ENCODE data around the gene RPS17. TPM values are rescaled to one million over a fixed set of nuclear protein-coding genes. Genes with fewer than 3 reads are reported as not detected.

RPS17 gene
- total RNA-seq, 1 donor from 2014 or later = 3,589 TPM

DNA sequence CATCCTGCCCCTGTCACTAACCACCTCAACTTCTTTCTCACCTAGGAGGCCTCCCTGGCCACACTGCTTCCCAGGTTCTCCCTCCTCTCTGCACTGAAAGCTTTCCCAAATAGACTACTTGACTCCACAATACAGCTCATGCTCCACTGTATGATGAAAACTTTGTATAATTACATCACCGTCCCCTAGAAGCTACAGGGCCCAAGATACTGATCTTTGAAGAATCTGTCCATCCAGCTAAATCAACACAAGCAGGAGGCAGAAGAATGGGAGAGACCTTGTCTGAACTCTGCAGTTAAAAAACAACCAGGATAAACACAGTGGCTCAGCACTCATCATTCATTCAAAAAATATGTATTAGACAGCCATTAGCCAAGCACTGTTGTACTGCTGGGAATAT is 26.4 kb upstream of the RPS17 start:
- Mint-ChIP-seq H3K9me3 (no peaks in the 10 kb centered on the region), H3K27me3 (ENCODE audit: insufficient read depth, low read depth) (peaks cover 4% of the 10 kb centered on the region), H3K27ac (no peak overlapping the region), H3K4me3 (no peak overlapping the region), H3K36me3 (no peaks in the 10 kb centered on the region), H3K4me1 (peaks cover 13% of the 10 kb centered on the region)
- H3K27me3 ChIP-seq = no peaks in the 10 kb centered on the region
- no peak overlapping the region for H3K27ac ChIP-seq
- H3K9ac ChIP-seq = no peak overlapping the region
- TF ChIP-seq, protein P1, sequence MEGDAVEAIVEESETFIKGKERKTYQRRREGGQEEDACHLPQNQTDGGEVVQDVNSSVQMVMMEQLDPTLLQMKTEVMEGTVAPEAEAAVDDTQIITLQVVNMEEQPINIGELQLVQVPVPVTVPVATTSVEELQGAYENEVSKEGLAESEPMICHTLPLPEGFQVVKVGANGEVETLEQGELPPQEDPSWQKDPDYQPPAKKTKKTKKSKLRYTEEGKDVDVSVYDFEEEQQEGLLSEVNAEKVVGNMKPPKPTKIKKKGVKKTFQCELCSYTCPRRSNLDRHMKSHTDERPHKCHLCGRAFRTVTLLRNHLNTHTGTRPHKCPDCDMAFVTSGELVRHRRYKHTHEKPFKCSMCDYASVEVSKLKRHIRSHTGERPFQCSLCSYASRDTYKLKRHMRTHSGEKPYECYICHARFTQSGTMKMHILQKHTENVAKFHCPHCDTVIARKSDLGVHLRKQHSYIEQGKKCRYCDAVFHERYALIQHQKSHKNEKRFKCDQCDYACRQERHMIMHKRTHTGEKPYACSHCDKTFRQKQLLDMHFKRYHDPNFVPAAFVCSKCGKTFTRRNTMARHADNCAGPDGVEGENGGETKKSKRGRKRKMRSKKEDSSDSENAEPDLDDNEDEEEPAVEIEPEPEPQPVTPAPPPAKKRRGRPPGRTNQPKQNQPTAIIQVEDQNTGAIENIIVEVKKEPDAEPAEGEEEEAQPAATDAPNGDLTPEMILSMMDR (IDR thresholded peaks at IDR 0.05) = no peak
- no peak for TF ChIP-seq EZH2phosphoT487 (IDR thresholded peaks at IDR 0.05)
- no peak for TF ChIP-seq EZH2 (IDR thresholded peaks at IDR 0.05)
- peaks cover 1% of the 10 kb centered on the region for H3F3A ChIP-seq (ENCODE audit: low read depth)
- H3K36me3 ChIP-seq = no peaks in the 10 kb centered on the region
- H2AFZ ChIP-seq (replicated peaks) = no peak overlapping the region
- H3K9me3 ChIP-seq (ENCODE audit: low read depth) = no peaks in the 10 kb centered on the region
- no peaks in the 10 kb centered on the region for H3K79me2 ChIP-seq (ENCODE audit: low read depth)
- no peak overlapping the region for H3K4me2 ChIP-seq
- no peaks in the 10 kb centered on the region for H4K20me1 ChIP-seq (ENCODE audit: low read depth)
- peaks cover 20% of the 10 kb centered on the region for H3K4me1 ChIP-seq
- H3K4me3 ChIP-seq = no peak overlapping the region
- no peak for DNase-seq (ENCODE audit: low spot score)

DNA sequence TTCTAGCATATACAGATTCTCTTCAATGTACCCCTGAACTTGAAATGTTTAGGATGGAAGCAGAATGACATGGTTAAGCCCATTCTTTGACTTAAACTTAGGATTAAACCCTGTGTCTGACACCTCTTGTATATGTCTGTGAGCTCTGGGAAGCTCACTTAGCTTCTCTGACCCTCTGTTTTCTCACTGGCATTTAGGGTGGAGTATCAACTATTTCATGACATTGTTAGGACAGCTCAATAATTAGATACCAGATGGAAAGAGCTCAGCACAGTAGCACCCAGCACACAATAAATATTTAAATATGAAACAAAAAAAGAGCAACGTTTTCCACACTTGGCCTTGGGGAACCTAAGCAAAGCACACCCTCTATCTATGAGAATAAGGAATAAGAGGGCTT is 18.2 kb upstream of the RPS17 start:
- TF ChIP-seq, protein P1 (IDR thresholded peaks at IDR 0.05) = no peak
- TF ChIP-seq EZH2phosphoT487 (IDR thresholded peaks at IDR 0.05) = no peak
- no peak for TF ChIP-seq EZH2 (IDR thresholded peaks at IDR 0.05)
- Mint-ChIP-seq H3K27me3 (ENCODE audit: insufficient read depth, low read depth) (peaks cover 7% of the 10 kb centered on the region), H3K4me3 (no peak overlapping the region), H3K27ac (no peak overlapping the region), H3K36me3 (no peaks in the 10 kb centered on the region), H3K4me1 (peaks cover 2% of the 10 kb centered on the region), H3K9me3 (no peaks in the 10 kb centered on the region)
- Histone ChIP-seq H4K20me1 (ENCODE audit: low read depth) (no peaks in the 10 kb centered on the region), H3K9me3 (ENCODE audit: low read depth) (no peaks in the 10 kb centered on the region), H2AFZ (replicated peaks) (no peak overlapping the region), H3K4me1 (peaks cover 12% of the 10 kb centered on the region), H3K36me3 (no peaks in the 10 kb centered on the region), H3K4me3 (no peak overlapping the region), H3K27ac (no peak overlapping the region), H3F3A (ENCODE audit: low read depth) (peaks cover 6% of the 10 kb centered on the region), H3K79me2 (ENCODE audit: low read depth) (no peaks in the 10 kb centered on the region), H3K27me3 (no peaks in the 10 kb centered on the region), H3K4me2 (no peak overlapping the region), H3K9ac (no peak overlapping the region)
- DNase-seq (ENCODE audit: low spot score) = no peak

DNA sequence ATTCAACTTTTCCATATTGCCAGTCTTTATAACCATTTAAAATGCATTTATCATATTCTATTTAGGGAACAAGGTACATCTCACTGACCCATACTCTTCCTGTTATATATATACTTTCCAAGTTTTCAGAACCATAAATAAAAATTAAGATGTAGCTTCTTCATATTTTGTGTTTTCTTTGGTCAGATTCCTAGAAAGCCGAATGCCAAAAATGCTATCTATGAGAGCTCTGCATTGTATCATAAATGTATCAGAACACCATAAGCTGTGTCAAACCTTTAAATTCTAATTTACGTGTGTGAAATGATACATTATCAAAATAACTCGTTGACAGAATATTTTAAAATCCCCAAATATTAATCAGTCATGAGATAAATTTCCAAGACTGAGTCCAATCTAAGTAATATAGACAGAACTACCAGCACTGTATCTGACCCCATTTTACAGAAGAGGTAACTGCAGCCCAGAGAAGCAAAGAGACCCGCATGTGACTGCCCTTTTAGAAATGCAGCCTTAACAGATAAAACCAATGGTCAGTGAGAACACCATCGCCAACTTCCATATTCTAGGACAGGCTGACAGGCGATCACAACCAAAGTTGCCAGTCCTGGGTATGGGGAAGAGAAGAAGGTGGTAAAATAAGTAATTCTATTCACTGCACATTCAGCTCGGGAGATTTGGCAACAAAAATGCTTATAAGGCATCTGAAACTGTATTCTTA is 16.2 kb upstream of the RPS17 start:
- no peak overlapping the region for H3K27ac Mint-ChIP-seq
- no peaks in the 10 kb centered on the region for H3K36me3 ChIP-seq
- no peaks in the 10 kb centered on the region for H4K20me1 ChIP-seq (ENCODE audit: low read depth)
- peaks cover 3% of the 10 kb centered on the region for H3K4me1 ChIP-seq
- H3K4me2 ChIP-seq = no peak overlapping the region
- no peak overlapping the region for H2AFZ ChIP-seq (replicated peaks)
- H3K4me1 Mint-ChIP-seq = peaks cover 2% of the 10 kb centered on the region
- peaks cover 3% of the 10 kb centered on the region for H3F3A ChIP-seq (ENCODE audit: low read depth)
- H3K27me3 Mint-ChIP-seq (ENCODE audit: insufficient read depth, low read depth) = peaks cover 8% of the 10 kb centered on the region
- no peak for TF ChIP-seq EZH2phosphoT487 (IDR thresholded peaks at IDR 0.05)
- no peak for TF ChIP-seq EZH2 (IDR thresholded peaks at IDR 0.05)
- TF ChIP-seq, protein P1 (IDR thresholded peaks at IDR 0.05) = no peak
- no peak for DNase-seq (ENCODE audit: low spot score)
- no peaks in the 10 kb centered on the region for H3K36me3 Mint-ChIP-seq
- H3K4me3 ChIP-seq = no peak overlapping the region
- no peaks in the 10 kb centered on the region for H3K9me3 Mint-ChIP-seq
- H3K4me3 Mint-ChIP-seq = no peak overlapping the region
- no peaks in the 10 kb centered on the region for H3K9me3 ChIP-seq (ENCODE audit: low read depth)
- H3K27ac ChIP-seq = no peak overlapping the region
- H3K79me2 ChIP-seq (ENCODE audit: low read depth) = no peaks in the 10 kb centered on the region
- H3K27me3 ChIP-seq = no peaks in the 10 kb centered on the region
- no peak overlapping the region for H3K9ac ChIP-seq
